ENCODE measurements around the gene RBBP6.
"Not testable (repeated sequence)": the region's sequence is repeated elsewhere in the genome, so short reads cannot be mapped to it uniquely, and the experiment has no call there.

Gene RBBP6, protein sequence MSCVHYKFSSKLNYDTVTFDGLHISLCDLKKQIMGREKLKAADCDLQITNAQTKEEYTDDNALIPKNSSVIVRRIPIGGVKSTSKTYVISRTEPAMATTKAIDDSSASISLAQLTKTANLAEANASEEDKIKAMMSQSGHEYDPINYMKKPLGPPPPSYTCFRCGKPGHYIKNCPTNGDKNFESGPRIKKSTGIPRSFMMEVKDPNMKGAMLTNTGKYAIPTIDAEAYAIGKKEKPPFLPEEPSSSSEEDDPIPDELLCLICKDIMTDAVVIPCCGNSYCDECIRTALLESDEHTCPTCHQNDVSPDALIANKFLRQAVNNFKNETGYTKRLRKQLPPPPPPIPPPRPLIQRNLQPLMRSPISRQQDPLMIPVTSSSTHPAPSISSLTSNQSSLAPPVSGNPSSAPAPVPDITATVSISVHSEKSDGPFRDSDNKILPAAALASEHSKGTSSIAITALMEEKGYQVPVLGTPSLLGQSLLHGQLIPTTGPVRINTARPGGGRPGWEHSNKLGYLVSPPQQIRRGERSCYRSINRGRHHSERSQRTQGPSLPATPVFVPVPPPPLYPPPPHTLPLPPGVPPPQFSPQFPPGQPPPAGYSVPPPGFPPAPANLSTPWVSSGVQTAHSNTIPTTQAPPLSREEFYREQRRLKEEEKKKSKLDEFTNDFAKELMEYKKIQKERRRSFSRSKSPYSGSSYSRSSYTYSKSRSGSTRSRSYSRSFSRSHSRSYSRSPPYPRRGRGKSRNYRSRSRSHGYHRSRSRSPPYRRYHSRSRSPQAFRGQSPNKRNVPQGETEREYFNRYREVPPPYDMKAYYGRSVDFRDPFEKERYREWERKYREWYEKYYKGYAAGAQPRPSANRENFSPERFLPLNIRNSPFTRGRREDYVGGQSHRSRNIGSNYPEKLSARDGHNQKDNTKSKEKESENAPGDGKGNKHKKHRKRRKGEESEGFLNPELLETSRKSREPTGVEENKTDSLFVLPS (N-terminal part only)

DNA sequence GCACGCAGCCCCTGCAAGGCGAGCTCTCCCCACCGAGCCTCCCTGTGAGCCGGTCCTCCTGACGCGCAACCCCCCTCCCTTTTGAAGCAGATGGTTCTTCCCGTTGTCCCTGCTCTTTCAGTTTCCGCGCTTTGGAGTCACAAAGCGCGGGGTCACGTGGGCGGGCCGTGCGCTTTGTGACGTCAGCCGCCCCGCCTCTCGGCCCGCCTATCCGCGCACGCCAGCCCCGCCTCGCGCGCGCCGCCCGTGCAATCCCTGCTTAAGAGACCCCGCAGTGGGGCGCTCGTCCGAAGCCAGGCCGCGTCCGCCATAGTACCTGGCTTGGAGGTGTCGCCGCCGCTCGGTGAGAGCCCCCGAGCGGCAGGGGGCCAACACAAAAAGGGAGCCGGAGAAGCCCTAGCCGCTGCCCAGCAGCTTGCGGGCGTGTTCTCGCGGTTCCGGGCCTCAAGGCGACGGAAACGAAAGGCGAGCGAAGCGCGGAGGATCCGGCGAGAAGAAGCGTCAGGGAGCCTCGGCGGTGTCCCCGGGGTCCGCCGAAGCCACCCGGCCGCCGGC, at the start of gene RBBP6:
Gene RBBP6, plus strand, starts transcription at position 272 of the 555 bp plus-strand sequence. CDS start 1,061 bp downstream, outside the sequence.
- DNase-seq, result peak; percentile 94

DNA sequence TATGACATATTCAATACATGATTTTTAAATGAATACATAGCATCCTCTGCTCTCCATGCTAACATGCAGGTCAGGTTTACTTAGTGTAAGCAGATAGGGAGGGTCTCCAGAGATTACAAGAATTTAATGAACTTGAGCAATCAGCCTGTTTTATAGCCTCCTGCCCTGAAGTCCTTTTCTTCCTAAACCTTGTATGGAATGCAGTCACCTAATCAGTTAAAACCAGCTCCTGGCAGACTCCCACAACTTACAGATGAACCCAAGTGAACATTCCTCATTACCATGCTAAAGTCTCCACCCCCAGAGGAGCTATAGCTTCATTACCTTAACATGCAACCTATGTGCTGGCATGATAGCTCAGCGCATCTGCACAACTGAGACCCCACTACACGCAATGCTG, 48.5 kb upstream of the RBBP6 start:
- DNase-seq, result no peak

DNA sequence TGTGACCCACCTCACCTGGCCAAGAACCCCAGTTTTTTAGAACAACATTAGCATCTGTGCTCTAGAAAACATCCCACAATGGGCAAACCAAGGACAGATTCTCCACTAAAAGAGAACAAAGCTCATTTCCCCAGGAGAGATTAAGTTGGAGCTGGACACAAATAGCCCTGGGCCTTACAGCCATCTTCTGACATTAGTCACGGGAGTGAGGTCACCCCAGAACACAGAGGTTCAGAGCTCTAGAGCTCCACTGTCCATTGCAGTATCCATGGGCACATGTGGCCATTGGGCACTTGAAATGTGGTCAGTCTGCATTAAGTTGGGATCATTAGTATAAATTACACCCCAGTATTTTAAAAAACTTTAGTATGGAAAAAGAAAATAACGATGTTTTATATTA, 47.6 kb upstream of the RBBP6 start:
- no peak for DNase-seq

DNA sequence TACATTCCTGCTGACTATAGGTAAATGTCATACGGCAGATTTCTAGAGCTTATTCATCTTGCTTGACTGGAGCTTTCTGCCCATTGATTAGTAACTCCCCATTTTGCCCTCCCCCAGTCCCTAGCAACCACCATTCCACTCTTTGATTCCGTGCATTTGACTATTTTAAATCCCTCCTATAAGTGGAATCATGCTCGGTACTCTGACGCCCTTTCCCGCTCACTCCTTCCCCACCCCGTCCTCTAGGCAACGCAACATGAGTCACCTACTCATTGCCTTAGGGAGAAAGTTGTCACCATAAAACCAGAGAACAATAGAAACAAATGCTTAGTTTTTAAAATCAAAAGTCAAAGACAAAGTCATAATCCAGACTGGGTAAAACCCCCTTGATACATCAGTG, 45.5 kb upstream of the RBBP6 start:
- DNase-seq, result no peak

DNA sequence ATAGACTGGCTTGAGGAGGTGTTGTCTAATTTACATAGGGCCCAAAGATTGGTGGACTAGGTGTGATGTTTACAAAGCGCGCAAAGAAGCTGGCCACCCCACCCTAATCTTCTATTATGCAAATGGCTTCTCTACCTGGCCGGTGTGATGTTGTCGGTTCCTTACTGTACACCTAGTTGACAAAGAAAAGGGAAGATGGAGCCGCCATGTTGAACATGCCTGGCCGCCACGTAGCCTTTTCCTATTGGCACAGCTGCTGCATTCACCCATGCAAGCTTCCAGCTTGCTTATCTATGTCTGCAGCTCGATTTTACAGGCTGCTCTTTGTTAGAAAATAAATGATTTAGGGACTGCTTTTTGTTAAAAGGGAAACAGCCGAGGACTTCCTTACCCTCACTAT, 44.2 kb upstream of the RBBP6 start:
- not testable (repeated sequence) for DNase-seq

DNA sequence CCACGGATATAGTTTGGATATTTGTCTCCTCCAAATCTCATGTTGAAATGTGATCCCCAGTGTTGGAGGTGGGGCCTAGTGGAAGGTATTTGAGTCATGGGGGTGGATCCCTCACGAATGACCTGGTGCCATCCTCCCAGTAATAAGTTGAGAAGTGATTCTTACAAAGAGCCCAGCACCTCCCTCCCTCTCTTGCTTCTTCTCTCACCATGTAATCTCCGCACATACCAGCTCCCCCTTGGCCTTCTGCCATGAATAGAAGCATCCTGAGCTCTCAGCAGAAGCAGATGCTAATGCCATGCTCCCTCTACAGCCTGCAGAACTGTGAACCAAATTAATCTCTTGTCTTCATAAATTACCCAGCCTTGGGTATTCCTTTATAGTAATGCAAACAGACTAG, 41.9 kb upstream of the RBBP6 start:
- no peak for DNase-seq

DNA sequence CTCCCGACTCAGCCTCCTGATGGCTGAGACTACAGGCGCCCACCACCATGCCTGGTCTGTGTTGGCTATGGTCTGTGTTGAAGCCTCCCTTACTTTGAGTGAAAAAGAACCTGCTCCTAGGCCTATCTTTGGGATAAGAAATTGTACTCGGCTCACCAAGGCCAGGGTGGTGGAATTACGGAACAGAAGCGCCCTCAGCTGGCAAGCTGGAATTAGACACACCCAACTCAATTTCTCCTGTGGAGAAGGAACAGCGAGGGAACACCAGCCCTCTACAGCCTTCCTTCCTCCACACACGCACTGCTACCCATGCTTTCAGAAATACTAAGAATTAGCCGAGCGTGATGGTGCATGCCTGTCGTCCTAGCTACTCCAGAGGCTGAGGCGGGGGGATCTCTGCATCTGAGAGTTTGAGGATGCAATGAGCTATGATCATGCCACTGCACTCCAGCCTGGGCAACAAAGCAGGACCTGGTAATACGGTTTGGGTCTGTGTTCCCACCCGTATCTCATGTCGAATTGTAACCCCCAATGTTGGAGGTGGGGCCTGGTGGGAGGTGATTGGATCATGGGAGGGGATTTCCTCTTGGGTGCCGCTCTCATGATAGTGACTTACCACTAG, 40.1 kb upstream of the RBBP6 start:
- DNase-seq, result peak; percentile 20

DNA sequence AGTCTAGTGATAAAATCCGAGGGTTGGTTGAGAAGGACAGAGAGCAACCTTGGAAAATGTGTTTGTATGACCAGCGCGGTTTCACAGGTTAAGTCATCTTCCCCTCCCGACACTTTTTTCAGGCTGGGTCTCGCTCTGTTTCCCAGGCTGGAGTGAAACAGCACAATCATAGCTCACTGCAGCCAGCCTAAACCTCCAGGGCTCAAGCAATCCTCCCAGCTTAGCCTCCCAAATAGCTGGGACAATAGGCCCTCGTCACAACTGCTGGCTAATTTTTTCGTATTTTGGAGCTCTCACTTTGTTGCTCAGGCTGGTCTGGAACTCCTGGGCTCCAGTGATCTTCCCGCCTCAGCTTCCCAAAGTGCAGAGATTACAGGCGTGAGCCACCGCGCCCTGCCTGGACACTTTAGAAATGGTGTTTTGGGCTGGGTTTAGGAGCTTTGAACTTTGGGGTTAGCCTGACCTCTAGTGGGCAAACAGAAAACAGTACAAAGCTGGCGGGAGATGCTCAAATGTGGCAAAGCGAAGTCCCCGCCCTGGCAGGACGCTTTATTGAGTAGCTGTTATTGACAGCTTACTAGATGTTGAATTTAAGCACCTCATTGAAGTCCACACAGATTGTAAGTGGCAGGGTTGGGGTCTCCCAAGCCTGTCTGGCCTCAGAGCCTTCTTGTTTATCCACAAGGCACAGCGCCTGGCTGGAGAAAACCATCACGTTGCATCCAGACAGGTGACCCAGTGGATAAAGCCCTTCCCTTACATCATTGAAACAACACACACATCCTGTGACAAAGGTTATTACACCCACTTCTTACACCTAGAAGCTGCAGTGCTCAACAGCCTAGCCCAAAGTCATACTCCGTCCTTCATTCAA, 34.7 kb upstream of the RBBP6 start:
- DNase-seq, result peak; percentile 25

DNA sequence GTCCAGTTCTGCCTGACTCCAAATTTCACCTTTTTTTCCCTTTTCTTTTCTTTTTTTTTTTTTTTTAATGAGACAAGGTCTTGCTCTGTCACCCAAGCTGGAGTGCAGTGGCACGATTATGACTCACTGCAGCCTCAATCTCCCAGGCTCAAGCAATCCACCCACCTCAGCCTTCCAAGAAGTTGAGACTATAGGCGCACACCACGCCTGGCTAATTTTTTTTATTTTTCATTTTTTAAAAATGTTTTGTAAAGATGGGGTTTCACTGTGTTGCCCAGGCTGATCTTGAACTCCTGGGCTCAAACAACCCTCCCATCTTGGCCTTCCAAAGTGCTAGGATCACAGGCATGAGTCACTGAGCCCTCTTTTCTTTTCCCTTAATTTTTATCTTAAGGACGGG, 33.4 kb upstream of the RBBP6 start:
- no peak for DNase-seq

DNA sequence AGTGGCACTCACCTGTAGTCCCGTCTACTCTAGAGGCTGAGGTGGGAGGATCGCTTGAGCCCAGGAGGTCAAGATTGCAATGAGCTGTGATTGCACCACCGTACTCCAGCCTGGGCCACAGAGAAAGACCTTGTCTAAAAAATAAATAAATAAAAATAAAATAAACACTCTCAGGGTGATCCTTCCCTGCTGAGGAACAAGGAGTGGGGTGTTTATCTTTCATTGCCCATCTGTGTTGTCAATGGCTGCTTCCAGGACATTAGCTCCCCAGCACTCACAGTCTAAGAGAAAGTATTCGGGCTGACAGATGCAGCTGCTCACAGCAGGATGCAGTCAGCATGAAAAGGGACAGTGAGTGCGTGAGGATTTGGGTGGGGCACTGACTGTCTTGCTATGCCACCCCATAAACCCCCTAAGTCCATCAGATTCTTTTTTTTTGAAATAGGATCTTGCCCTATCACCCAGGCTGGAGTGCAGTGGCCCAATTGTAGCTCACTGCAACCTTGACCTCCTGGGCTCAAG, 31.3 kb upstream of the RBBP6 start:
- no peak for DNase-seq

DNA sequence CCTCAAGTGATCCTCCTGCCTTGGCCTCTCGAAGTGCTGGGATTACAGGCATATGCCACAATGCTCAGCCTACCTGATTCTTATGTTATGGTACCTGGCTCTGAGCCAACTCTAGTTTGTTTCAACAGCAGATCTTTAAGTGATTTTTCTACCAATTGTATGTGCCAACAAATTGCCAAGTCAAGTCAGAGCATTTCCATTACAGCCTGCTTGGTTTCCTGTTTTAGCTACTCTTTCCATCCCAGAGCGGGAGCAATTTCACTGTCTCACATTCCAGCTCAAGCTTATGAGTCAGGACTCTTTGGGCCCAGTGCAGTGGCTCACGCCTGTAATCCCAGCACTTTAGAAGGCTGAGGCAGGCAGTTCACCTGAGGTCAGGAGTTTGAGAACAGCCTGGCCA, 30.8 kb upstream of the RBBP6 start:
- DNase-seq, result no peak

DNA sequence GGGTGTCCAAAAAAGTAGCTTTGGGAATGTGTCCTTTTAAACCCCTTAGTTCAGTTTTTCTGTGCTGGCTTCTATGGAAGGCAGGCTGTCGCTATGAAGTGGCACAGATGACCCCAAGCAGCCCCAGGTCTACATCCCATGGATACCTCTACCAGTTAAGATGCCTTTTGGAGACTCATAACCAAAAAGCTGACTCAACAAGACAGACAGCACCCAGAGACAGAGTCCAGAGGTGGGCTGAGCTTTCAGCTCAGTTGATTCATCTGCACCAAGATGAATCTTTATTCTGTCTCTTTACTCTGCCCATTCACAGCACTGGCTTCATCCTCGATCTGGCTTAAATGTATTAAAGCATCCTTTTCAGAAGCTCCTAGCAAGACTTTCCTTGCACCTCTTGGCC, 29.8 kb upstream of the RBBP6 start:
- no peak for DNase-seq

DNA sequence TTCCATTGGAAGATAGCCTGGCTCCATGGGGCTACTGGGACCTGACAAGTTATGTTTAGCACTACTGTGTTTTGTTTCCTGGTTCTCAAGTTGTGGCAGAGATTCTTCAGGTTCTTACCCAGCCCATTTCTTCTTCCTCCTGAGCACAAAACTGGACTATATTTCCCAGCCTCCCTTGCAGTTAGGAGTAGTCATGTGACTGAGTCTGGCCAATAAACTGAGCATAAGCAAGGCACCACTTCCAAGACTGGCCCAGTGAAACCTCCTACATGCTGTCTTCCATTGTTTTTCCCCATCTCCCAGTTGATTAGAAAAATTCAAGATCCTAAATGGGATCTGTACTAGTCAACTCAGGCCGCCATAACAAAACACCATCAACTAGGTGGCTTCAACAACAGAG, 28.2 kb upstream of the RBBP6 start:
- DNase-seq, result no peak

DNA sequence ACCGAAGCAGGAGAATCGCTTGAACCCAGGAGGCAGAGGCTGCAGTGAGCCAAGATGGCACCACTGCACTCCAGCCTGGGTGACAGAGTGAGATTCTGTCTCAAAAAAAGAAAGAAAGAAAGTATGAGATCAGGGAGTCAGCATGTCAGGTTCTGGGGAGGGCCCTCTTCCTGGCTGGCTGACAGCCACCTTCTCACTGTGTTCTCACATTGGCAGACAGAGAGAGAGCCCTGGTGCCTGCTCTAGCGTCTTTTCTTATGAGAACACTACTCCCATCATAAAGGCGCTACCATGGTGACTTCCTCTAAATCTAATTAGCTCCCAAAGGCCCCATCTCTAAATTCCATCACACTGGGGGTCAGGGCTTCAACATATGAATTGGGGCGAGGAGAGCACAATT, 27.6 kb upstream of the RBBP6 start:
- no peak for DNase-seq

DNA sequence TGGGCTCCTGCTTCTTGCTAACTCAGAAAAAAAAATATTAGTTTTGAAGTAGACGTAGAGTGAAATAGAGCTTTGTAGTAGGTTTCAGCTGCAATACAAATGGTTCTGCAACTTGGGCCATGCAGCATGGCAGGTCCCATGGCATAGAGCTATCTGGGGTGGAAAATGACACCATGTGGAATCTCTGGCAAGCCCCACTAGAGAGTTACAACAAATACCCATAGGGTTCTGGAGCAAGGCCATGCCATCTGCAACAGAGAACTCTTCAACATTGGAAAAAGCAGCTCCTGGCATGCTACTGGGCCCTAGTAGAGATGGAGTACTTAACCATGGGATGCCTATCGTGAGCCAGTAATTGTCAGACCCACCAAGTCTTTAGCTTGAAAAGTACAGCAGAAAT, 25.3 kb upstream of the RBBP6 start:
- DNase-seq, result no peak

DNA sequence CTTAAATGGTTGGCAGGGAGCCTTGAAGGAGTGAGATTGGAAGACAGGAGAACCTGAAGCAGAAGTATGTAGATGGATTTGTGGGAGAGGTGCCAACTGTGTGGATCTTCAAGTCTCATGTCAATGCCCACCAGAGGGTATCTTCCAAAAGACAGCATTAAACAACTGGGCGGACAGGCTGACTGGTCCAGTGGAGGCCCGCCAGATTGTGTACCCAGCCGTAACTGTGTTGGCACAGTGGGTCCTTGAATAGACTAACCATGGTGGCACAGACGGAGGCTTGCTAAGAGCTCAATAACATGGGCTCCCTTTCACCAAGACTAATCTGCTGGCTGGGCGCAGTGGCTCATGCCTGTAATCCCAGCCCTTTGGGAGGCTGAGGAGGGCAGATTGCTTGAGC, 24.2 kb upstream of the RBBP6 start:
- no peak for DNase-seq

DNA sequence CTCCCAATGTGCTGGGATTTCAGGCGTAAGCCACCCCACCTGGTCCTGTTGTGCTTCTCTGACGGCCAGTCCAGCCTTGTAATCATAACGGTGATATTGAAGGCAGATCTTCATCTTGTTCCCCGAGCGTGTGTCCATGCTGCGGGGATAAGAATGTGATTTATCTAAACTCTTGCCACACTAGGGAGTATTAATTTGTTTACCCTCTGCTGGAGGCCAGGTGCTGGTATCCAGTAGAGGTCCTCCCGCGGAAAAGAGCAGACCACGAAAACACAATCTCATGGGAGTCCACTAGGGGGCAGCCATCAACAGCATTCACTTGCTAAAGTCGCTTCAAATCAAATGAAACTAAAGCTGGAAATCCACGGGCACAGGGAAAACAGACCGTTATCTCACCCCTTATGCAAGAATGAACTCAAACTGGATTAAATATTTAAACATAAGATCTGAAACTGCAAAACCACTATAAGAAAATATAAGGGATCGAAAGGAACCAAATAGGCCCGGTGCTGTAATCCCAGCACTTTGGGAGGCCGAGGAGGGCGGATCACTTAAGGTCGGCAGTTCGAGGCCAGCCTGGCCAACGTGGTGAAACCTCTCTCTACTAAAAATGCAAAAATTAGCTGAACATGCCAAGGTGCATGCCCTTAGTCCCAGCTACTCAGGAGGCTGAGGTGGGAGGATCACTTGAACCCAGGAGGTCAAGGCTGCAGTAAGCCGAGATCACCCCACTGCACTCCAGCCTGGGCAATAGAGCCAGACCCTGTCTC, 22.3 kb upstream of the RBBP6 start:
- peak; percentile 68 for DNase-seq

DNA sequence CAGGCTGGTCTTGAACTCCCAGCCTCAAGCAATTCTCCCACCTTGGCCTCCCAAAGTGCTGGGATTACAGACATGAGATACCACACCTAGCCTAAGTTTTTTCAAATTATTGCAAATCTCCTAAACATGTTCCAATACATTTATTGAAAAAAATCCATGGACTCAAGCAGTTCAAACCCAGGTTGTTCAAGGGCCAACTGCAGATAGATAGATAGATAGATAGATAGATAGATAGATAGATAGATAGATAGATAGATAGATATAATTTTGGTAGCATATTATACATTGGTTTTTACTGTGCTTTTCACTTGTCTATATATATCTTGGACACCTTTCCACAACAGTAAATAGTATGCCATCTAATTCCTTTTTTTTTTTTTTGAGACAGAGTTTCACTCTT, 20.9 kb upstream of the RBBP6 start:
- DNase-seq, result no peak

DNA sequence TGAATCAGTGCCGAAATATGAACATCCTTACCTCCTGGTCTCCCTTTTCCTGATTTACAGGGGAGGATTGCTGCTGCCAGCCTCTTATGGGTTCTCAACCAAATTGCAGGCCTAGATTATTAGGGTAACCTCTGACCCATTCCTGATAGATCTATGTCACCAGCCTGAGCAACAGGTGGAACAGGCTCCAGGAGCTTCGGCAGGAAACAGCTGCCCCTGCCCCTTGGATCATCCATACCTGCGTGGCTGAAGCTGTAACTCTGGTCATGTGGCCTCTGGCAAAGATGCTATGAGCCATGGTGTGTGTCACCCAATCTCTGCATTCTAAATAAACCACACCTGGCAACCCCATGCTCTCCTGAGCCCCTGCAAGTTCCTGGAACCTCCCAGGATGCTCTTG, 18.4 kb upstream of the RBBP6 start:
- DNase-seq, result no peak

DNA sequence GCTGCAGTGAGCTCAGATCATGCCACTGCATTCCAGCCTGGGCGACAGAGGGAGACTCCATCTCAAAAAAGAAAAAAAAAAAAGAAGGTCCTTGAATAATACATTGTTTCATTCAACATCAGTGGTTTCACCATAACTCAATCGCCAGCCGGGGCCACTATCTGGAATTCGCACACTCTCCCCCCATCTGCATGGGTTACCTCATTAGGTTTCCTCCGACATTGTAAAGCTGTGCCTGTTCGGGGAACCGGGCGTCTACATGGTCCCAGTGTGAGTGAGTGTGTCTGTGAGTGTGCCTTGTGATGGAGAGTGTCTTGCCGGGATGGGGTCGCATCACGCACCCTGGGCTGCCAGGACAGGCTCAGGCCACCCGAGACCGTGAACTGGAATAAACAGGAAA, 16.6 kb upstream of the RBBP6 start:
- DNase-seq, result no peak

DNA sequence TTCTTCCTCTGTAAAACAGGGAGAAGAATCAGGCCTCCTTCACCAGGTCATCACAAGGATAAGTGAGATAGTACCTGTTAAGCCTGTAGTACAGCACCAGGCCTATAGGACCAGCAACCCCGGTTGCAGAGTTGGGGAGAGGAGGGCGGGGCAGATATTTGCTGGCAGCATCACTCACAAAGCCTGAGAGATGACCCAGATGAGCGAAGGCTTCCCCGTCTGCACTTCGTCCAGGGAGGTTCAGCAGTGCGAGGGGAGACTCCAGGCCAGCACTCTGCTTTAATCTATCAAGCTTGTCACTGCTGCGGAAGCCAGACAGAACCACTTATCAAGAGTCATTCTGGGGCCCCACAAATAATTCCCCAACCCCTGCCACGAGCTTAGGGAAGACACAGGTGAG, 15.8 kb upstream of the RBBP6 start:
- DNase-seq, result no peak
